Prostate gland (tissue), 2 donors: ENCODE results near the gene PRKAG2. TPM values are rescaled to one million over a fixed set of nuclear protein-coding genes. Genes with fewer than 3 reads are reported as not detected.
"Not testable (repeated sequence)": the region's sequence is repeated elsewhere in the genome, so short reads cannot be mapped to it uniquely, and the experiment has no call there.

Experiments used
- DNase-seq: peaks from one replicate; pipeline ENCODE4 v3.0.0-alpha.2; 2019; ENCODE audit warnings: low spot score
- H3K27ac ChIP-seq, 2 donors: fragments of 200-600 bp; sonication (generic); 2 replicates each; pipeline ENCODE4 v1.5.1; 2017 to 2019
- H3K27me3 ChIP-seq: fragments of 200-600 bp; sonication (generic); replicated peaks from 2 replicates; pipeline ENCODE4 v1.5.1; 2019; ENCODE audit not compliant: insufficient read depth
- H3K36me3 ChIP-seq, 2 donors: fragments of 200-600 bp; sonication (generic); 1 replicate in 1 of 2; 2 replicates in 1 of 2; pipeline versions ENCODE4 v1.5.1 to v1.8.1; 2017 to 2019
- H3K4me1 ChIP-seq: fragments of 200-600 bp; sonication (generic); replicated peaks from 2 replicates; pipeline ENCODE4 v1.5.1; 2019
- H3K4me3 ChIP-seq, 2 donors: fragments of 200-600 bp; sonication (generic); 2 replicates each; pipeline ENCODE4 v1.5.1; 2017 to 2019
- H3K9me3 ChIP-seq: fragments of 200-600 bp; sonication (generic); 2 replicates; pipeline ENCODE4 v1.5.1; 2017
- CTCF ChIP-seq, 4 experiments: fragments of 200-600 bp in 2 of 4; fragments of 450-650 bp in 2 of 4; sonication (generic) in 2 of 4; IDR thresholded peaks; 1 replicate in 3 of 4; 2 replicates in 1 of 4; pipeline ENCODE4 v1.5.1; 2016 to 2019; ENCODE audit warnings: antibody characterized with exemption in 4 of 4, mild to moderate bottlenecking in 2 of 4, moderate library complexity in 2 of 4
- POLR2A ChIP-seq: fragments of 450-650 bp; IDR thresholded peaks from one replicate; pipeline ENCODE4 v1.6.1; 2016; ENCODE audit warnings: antibody characterized with exemption, mild to moderate bottlenecking
- POLR2AphosphoS5 ChIP-seq: sonication (generic); formaldehyde crosslinking; IDR thresholded peaks from one replicate; pipeline ENCODE4 v1.6.1; 2017; ENCODE audit warnings: antibody characterized with exemption
- WGBS: methylation state at CpG from one replicate; pipeline ENCODE4 v1.1.5; 2018; 5-methylcytosine and 5-hydroxymethylcytosine counted together
- intact Hi-C: fragments of 100-400 bp; cut with DNase I; formaldehyde crosslinking; loops from one replicate; pipeline ENCODE4 v1.14.2; 2022
- total RNA-seq, 2 donors: library from RNA; depleted of rRNA; stranded (reverse); fragments of >200 nt; gene quantifications; one replicate each; pipeline ENCODE4 v1.1.0, GENCODE V29; 2016

Gene PRKAG2
- total RNA-seq, 2 donors from 2014 or later, result 31.6 to 38.1 TPM

GRCh38 chr7:151783958-151784575, 92.8 kb downstream of the PRKAG2 start:
- Histone ChIP-seq H3K27ac (no peak overlapping the region), H3K4me1 (peaks cover 3% of the 10 kb centered on the region), H3K4me3 (no peak overlapping the region), H3K36me3 (no peaks in the 10 kb centered on the region), H3K9me3 (no peaks in the 10 kb centered on the region), H3K27me3 (no peaks in the 10 kb centered on the region)
- intact Hi-C loops, result loop anchor here (5.0 to 10.0 kb wide), 3 partner anchors 93 to 241 kb away; partner anchors contain the start of genes GALNT11 and PRKAG2
- TF ChIP-seq POLR2A, result no peak
- no peak for TF ChIP-seq POLR2AphosphoS5
- TF ChIP-seq CTCF (IDR thresholded peaks at IDR 0.05), result no peak
- no peak for DNase-seq
- WGBS, result 91% methylated on average over 18 of the region's 18 CpGs

GRCh38 chr7:151782598-151783448, 94.1 kb downstream of the PRKAG2 start:
- no peak overlapping the region for H3K4me3 ChIP-seq
- peak overlapping the region; percentile 18 to 60 for H3K27ac ChIP-seq
- intact Hi-C loops, result loop anchor here (5.0 to 10.0 kb wide), 3 partner anchors 94 to 242 kb away; partner anchors contain the start of genes GALNT11 and PRKAG2
- H3K27me3 ChIP-seq, result no peaks in the 10 kb centered on the region
- WGBS, result 11% methylated on average over 54 of the region's 55 CpGs
- peak; percentile 52 for DNase-seq
- peaks cover 3% of the 10 kb centered on the region for H3K4me1 ChIP-seq
- H3K9me3 ChIP-seq, result no peaks in the 10 kb centered on the region
- H3K36me3 ChIP-seq, result no peaks in the 10 kb centered on the region
- peak; percentile 82 to 94 (median 84) for TF ChIP-seq CTCF (IDR thresholded peaks at IDR 0.05)
- TF ChIP-seq POLR2AphosphoS5, result no peak

GRCh38 chr7:151782256-151782597, 94.7 kb downstream of the PRKAG2 start:
- DNase-seq, H3K4me3 ChIP-seq, H3K36me3 ChIP-seq, H3K9me3 ChIP-seq, H3K4me1 ChIP-seq, H3K27me3 ChIP-seq: not testable (repeated sequence)
- H3K27ac ChIP-seq, result peak overlapping the region in 1 of 2 donors; percentile 60
- intact Hi-C loops, result loop anchor here (5.0 to 10.0 kb wide), 3 partner anchors 95 to 243 kb away; partner anchors contain the start of genes GALNT11 and PRKAG2
- WGBS, result 83% methylated on average over 4 of the region's 4 CpGs

- no peaks in the 10 kb centered on the region for H3K27me3 ChIP-seq
- intact Hi-C loops, result loop anchor here (5.0 to 10.0 kb wide), 3 partner anchors 96 to 243 kb away; partner anchors contain the start of genes GALNT11 and PRKAG2
- no peaks in the 10 kb centered on the region for H3K36me3 ChIP-seq
- peak overlapping the region in 1 of 2 donors; percentile 21 for H3K27ac ChIP-seq
- no peak for TF ChIP-seq POLR2A
- TF ChIP-seq POLR2AphosphoS5, result no peak
- no peak for TF ChIP-seq CTCF (IDR thresholded peaks at IDR 0.05)
- no peak overlapping the region for H3K4me3 ChIP-seq
- H3K9me3 ChIP-seq, result no peaks in the 10 kb centered on the region
- WGBS, result 99% methylated on average over 20 of the region's 22 CpGs
- DNase-seq, result no peak
- H3K4me1 ChIP-seq, result peaks cover 3% of the 10 kb centered on the region
These were observed 95.6 kb downstream of the PRKAG2 start for GRCh38 chr7:151781161-151781845.

- Histone ChIP-seq H3K4me3 (no peak overlapping the region), H3K27ac (peak overlapping the region in 1 of 2 donors; percentile 42), H3K36me3 (no peaks in the 10 kb centered on the region), H3K4me1 (peaks cover 3% of the 10 kb centered on the region), H3K9me3 (no peaks in the 10 kb centered on the region), H3K27me3 (no peaks in the 10 kb centered on the region)
- peak; percentile 36 for DNase-seq
- intact Hi-C loops, result loop anchor here (5.0 to 10.0 kb wide), 3 partner anchors 97 to 244 kb away; partner anchors contain the start of genes GALNT11 and PRKAG2
- peak; percentile 78 for TF ChIP-seq POLR2AphosphoS5
- TF ChIP-seq CTCF (IDR thresholded peaks at IDR 0.05), result no peak
- TF ChIP-seq POLR2A, result no peak
- WGBS, result 58% methylated on average over 3 of the region's 3 CpGs
These were observed 96.3 kb downstream of the PRKAG2 start for GRCh38 chr7:151780631-151781030.
